OCI-LY7 (cell line): ENCODE measurements around the gene SERAC1. TPM values are rescaled to one million over a fixed set of nuclear protein-coding genes. Genes with fewer than 3 reads are reported as not detected.

Experiments used
- BruUV-seq: library from RNA; stranded (reverse); fragments of 400-500 nt; replicated peaks from 2 replicates; lab custom pipeline; 2021; lab: Mats Ljungman, UMichigan
- CTCF ChIA-PET: fragments of 300-600 bp; sonication (Branson Sonifier 250); formaldehyde crosslinking; loops from one replicate; lab custom pipeline; 2022; ENCODE audit warnings: antibody characterized with exemption; ENCODE audit not compliant: unreplicated experiment; lab: Charles Lee
- POLR2A ChIA-PET: fragments of 300-600 bp; sonication (Branson Sonifier 250); formaldehyde crosslinking; loops from one replicate; lab custom pipeline; 2022; ENCODE audit warnings: antibody characterized with exemption; lab: Charles Lee
- DNase-seq: peaks from one replicate; pipeline ENCODE4 v3.0.0-alpha.2; 2015; ENCODE audit warnings: low spot score
- H2AFZ ChIP-seq: fragments of 200-600 bp; sonication (generic), shearing (Covaris generic); 2 replicates; pipeline ENCODE4 v1.6.1; 2014; ENCODE audit warnings: mild to moderate bottlenecking, antibody characterized with exemption, low read length, moderate library complexity
- H3K27ac ChIP-seq: fragments of 200-600 bp; sonication (generic); 2 replicates; pipeline ENCODE4 v1.5.1; 2014; ENCODE audit warnings: mixed run types, low read depth, mild to moderate bottlenecking, moderate library complexity, low read length, inconsistent platforms; ENCODE audit not compliant: poor library complexity, severe bottlenecking
- H3K36me3 ChIP-seq: fragments of 200-600 bp; sonication (generic); 2 replicates; pipeline ENCODE4 v1.6.1; 2014; ENCODE audit warnings: mild to moderate bottlenecking, antibody characterized with exemption, low read length, moderate library complexity, mixed read lengths; ENCODE audit not compliant: insufficient read depth
- H3K4me1 ChIP-seq: fragments of 200-600 bp; sonication (generic); 2 replicates; pipeline ENCODE4 v1.5.1; 2014; ENCODE audit warnings: mild to moderate bottlenecking, low read length; ENCODE audit not compliant: insufficient read depth, poor library complexity, severe bottlenecking
- H3K4me2 ChIP-seq: fragments of 200-600 bp; sonication (generic); 2 replicates; pipeline ENCODE4 v1.6.1; 2014; ENCODE audit warnings: mild to moderate bottlenecking, low read length
- H3K4me3 ChIP-seq: fragments of 200-600 bp; sonication (generic); 2 replicates; pipeline ENCODE4 v1.5.1; 2014; ENCODE audit warnings: mild to moderate bottlenecking, low read depth, low read length; ENCODE audit not compliant: poor library complexity, severe bottlenecking
- H3K79me2 ChIP-seq: fragments of 200-600 bp; sonication (generic); 2 replicates; pipeline ENCODE4 v1.6.1; 2016; ENCODE audit warnings: low read depth, mild to moderate bottlenecking, low read length, moderate library complexity, mixed read lengths; ENCODE audit not compliant: insufficient read depth
- H3K9me2 ChIP-seq: fragments of 200-600 bp; sonication (generic); 2 replicates; pipeline ENCODE4 v1.6.1; 2016; ENCODE audit warnings: mild to moderate bottlenecking, low read length, mixed read lengths; ENCODE audit not compliant: insufficient read depth
- H3K9me3 ChIP-seq: fragments of 200-600 bp; sonication (generic); 2 replicates; pipeline ENCODE4 v1.6.1; 2014; ENCODE audit warnings: mild to moderate bottlenecking, mixed run types, low read length, mixed read lengths
- H4K20me1 ChIP-seq: fragments of 200-600 bp; sonication (generic); 2 replicates; pipeline ENCODE4 v1.6.1; 2014; ENCODE audit warnings: mild to moderate bottlenecking, antibody characterized with exemption, low read length, moderate library complexity, mixed read lengths; ENCODE audit not compliant: insufficient read depth
- EZH2phosphoT487 ChIP-seq: fragments of 200-600 bp; sonication (generic); IDR thresholded peaks from 2 replicates; pipeline ENCODE4 v1.6.1; 2018; ENCODE audit warnings: low read depth, borderline replicate concordance, mild to moderate bottlenecking, mixed run types, antibody characterized with exemption, low read length, moderate library complexity, mixed read lengths
- intact Hi-C: fragments of 100-400 bp; cut with micrococcal nuclease; formaldehyde crosslinking; loops from one replicate; pipeline ENCODE4 v1.10.0; 2022; ENCODE audit not compliant: unreplicated experiment
- total RNA-seq, 2 experiments: library from RNA; depleted of rRNA in 1 of 2; stranded (reverse); fragments of >200 nt in 1 of 2; shearing (Covaris generic) in 1 of 2; gene quantifications; 2 replicates each; pipeline ENCODE4 v1.2.3, GENCODE V29; 2014 to 2022
- TF ChIP-seq, protein P1 (sequence below): fragments of 200-600 bp; sonication (generic); conservative IDR thresholded peaks from 2 replicates; pipeline ENCODE4 v1.5.1; 2014; ENCODE audit warnings: mild to moderate bottlenecking, antibody characterized with exemption, low read length, moderate library complexity, mixed read lengths

Gene SERAC1
- total RNA-seq, 2 experiments from 2014 or later, result 3.0 to 6.9 TPM

DNA sequence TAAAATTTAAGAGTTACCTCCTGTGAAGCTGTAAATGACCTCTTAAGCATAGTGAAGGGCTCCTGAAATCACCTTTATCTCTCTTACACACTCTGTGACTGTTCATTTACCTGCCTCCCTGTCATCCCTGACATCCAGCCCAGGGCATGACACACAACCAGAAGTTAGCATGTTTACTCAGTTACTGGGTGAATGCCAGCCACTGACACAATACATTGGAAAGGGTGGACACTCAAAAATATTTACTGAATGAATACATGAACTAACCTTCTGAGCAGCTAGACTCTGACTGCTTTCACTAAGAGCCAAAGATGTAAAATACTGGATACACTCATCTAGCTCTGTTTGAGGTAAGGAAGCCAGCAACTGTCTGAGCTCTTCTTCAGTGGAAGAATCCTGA is 25.3 kb downstream of the SERAC1 start:
- Histone ChIP-seq H4K20me1 (no peaks in the 10 kb centered on the region), H3K4me1 (no peaks in the 10 kb centered on the region), H3K27ac (no peak overlapping the region), H2AFZ (no peak overlapping the region), H3K36me3 (0 out of 2 replicates have a peak, but pooled peaks cover 3% of the 10 kb centered on the region), H3K4me2 (no peak overlapping the region), H3K9me3 (no peaks in the 10 kb centered on the region), H3K4me3 (no peak overlapping the region), H3K79me2 (no peaks in the 10 kb centered on the region), H3K9me2 (no peaks in the 10 kb centered on the region)
- ChIA-PET CTCF (no interaction called here), POLR2A (interaction anchor here (0.5 to 0.7 kb wide), 3 partner anchors 37 to 797 kb away, joined by 3 to 8 read pairs (median 3); no protein-coding TSS in a partner anchor)
- BruUV-seq, result no TSS peak
- DNase-seq, result no peak
- intact Hi-C loops, result no loop called here
- no peak for TF ChIP-seq EZH2phosphoT487
- TF ChIP-seq, protein P1, sequence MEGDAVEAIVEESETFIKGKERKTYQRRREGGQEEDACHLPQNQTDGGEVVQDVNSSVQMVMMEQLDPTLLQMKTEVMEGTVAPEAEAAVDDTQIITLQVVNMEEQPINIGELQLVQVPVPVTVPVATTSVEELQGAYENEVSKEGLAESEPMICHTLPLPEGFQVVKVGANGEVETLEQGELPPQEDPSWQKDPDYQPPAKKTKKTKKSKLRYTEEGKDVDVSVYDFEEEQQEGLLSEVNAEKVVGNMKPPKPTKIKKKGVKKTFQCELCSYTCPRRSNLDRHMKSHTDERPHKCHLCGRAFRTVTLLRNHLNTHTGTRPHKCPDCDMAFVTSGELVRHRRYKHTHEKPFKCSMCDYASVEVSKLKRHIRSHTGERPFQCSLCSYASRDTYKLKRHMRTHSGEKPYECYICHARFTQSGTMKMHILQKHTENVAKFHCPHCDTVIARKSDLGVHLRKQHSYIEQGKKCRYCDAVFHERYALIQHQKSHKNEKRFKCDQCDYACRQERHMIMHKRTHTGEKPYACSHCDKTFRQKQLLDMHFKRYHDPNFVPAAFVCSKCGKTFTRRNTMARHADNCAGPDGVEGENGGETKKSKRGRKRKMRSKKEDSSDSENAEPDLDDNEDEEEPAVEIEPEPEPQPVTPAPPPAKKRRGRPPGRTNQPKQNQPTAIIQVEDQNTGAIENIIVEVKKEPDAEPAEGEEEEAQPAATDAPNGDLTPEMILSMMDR, result no peak

DNA sequence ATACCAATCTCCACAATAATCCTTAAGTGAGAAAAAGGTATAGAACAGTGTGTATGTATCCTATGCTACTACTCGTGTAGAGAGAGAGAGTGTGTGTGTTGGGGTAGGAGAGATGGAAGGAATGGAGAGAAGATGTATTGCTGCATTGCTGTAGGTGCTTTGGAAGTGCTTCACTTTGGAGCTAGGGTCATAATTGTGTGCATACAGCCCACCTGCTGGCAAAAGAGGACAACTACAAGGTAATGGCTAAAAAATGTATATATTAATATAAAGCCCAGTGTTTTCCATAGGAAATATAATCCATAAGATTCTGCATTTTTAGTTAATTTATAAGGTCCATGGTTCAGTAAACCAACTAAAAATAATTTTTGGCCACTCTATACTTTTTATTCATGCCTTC is 36.1 kb downstream of the SERAC1 start:
- Histone ChIP-seq H3K4me1 (no peaks in the 10 kb centered on the region), H3K4me2 (no peak overlapping the region), H4K20me1 (0 out of 2 replicates have a peak, but pooled peaks cover 5% of the 10 kb centered on the region), H3K79me2 (no peaks in the 10 kb centered on the region), H3K36me3 (no peaks in the 10 kb centered on the region), H3K9me2 (no peaks in the 10 kb centered on the region), H2AFZ (no peak overlapping the region), H3K27ac (no peak overlapping the region), H3K4me3 (no peak overlapping the region), H3K9me3 (no peaks in the 10 kb centered on the region)
- ChIA-PET CTCF (interaction anchor here (0.5 kb wide), 1 partner anchor 1683 kb away, joined by 3 read pairs; no protein-coding TSS in a partner anchor), POLR2A (no interaction called here)
- BruUV-seq, result no TSS peak
- intact Hi-C loops, result no loop called here
- no peak for TF ChIP-seq EZH2phosphoT487
- TF ChIP-seq, protein P1, result peak; percentile 77
- DNase-seq, result peak; percentile 41

DNA sequence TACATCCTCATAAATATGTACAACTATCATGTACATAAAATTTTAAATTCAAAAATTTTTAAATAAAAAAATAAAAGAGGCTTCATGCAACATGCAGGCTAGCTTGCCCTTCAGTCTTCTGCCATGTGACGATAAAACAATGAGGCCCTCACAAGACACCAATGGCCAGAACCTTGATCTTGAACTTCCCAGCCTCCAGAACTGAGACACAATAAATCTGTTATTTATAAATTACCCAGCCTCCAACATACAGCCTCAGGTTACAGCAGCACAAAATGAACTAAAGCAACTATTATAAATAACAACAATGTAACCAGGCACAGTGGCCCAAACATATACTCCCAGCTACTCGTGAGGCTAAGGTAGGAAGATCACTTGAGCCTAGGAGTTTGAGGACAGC is 42.8 kb downstream of the SERAC1 start:
- CTCF ChIA-PET, result no interaction called here
- Histone ChIP-seq H3K36me3 (no peaks in the 10 kb centered on the region), H3K27ac (no peak overlapping the region), H3K9me3 (no peaks in the 10 kb centered on the region), H3K9me2 (no peaks in the 10 kb centered on the region), H2AFZ (no peak overlapping the region), H3K4me2 (no peak overlapping the region), H4K20me1 (no peaks in the 10 kb centered on the region), H3K4me1 (no peaks in the 10 kb centered on the region), H3K4me3 (no peak overlapping the region), H3K79me2 (no peaks in the 10 kb centered on the region)
- BruUV-seq, result no TSS peak
- no peak for DNase-seq
- POLR2A ChIA-PET, result no interaction called here
- TF ChIP-seq, protein P1, result no peak
- TF ChIP-seq EZH2phosphoT487, result no peak
- intact Hi-C loops, result no loop called here
